ENCODE measurements around the gene PTGIS. TPM values are rescaled to one million over a fixed set of nuclear protein-coding genes. Genes with fewer than 3 reads are reported as not detected.
A peak's percentile ranks its signal among the peaks of the same experiment; 100 is the strongest.

Gene PTGIS
- total and polyA plus RNA-seq, 2 donors = 0.76 to 3.3 TPM

- 76% methylated on average over 3 of the region's 3 CpGs for WGBS
Measured at GRCh38 chr20:49515586-49515985, 52.4 kb downstream of the PTGIS start.

DNA sequence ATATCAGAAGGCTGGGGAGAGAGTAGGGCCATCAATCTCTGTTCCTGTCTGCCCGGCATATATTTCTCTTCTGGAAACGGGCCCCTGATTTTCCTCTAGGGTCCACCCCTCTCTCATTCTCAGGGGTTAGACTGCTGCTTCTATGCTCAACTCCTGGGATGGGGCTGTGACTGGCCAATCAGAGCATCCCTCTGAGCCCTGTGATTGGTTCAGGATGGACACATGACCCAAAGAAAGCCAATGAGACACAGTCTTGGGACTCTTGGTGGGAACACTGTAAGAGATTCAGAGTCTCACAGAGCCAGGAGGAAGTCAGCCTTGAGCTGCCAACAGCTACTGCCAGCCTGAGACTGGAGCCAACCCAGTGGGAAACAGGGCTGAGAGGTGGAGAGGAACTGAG, 54.4 kb downstream of the PTGIS start:
- DNase-seq (ENCODE audit: low read depth in 6 of 9, low spot score in 9 of 9) = no peak
- Histone ChIP-seq H3K4me3 (ENCODE audit: low read length in 2 of 2) (no peak overlapping the region), H3K4me1 (ENCODE audit: control insufficient read depth in 2 of 2, insufficient read depth in 2 of 2, low read length in 2 of 2) (no peaks in the 10 kb centered on the region), H3K36me3 (ENCODE audit: control insufficient read depth in 2 of 2, insufficient read depth in 2 of 2, low read length in 1 of 2) (no peaks in the 10 kb centered on the region), H3K27me3 (ENCODE audit: control insufficient read depth in 2 of 2, insufficient read depth in 1 of 2, low read length in 1 of 2) (peaks cover 0 to 2% of the 10 kb centered on the region in 2 donors), H3K9me3 (ENCODE audit: control insufficient read depth in 2 of 2, insufficient read depth in 1 of 2, low read length in 1 of 2) (no peaks in the 10 kb centered on the region), H3K27ac (ENCODE audit: low read depth in 1 of 2, low read length in 1 of 2) (no peak overlapping the region)
- WGBS = 97% methylated on average over 2 of the region's 2 CpGs

More at GRCh38 chr20:49515586-49515985, 52.4 kb downstream of the PTGIS start:
- no peak for DNase-seq (ENCODE audit: low read depth in 6 of 9, low spot score in 9 of 9)
- H3K9me3 ChIP-seq (ENCODE audit: control insufficient read depth in 2 of 2, insufficient read depth in 1 of 2, low read length in 1 of 2) = no peaks in the 10 kb centered on the region
- peaks cover 0 to 2% of the 10 kb centered on the region in 2 donors for H3K27me3 ChIP-seq (ENCODE audit: control insufficient read depth in 2 of 2, insufficient read depth in 1 of 2, low read length in 1 of 2)
- no peaks in the 10 kb centered on the region for H3K4me1 ChIP-seq (ENCODE audit: control insufficient read depth in 2 of 2, insufficient read depth in 2 of 2, low read length in 2 of 2)
- no peak overlapping the region for H3K27ac ChIP-seq (ENCODE audit: low read depth in 1 of 2, low read length in 1 of 2)
- no peaks in the 10 kb centered on the region for H3K36me3 ChIP-seq (ENCODE audit: control insufficient read depth in 2 of 2, insufficient read depth in 2 of 2, low read length in 1 of 2)
- no peak overlapping the region for H3K4me3 ChIP-seq (ENCODE audit: low read length in 2 of 2)

DNA sequence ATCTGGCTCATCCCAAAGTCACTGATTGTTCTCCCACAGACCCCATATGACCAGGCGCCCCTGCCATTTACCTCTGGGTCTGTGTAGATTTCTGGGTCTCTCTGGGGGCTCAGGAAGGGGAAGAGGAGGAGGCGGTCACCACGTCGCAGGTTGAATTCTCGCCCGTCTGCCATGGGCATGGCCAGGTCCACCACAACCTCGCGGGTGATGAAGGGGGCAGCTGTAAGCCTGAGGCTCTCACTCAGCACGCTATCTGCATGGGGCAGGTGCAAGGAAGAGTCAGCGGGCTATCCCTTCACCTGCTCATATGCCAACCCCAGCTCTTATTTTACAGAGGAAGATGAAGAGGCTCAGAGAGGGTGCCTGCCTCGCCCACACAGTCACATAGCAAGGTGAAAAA, 54.9 kb downstream of the PTGIS start:
- no peaks in the 10 kb centered on the region for H3K36me3 ChIP-seq (ENCODE audit: control insufficient read depth in 2 of 2, insufficient read depth in 2 of 2, low read length in 1 of 2)
- H3K27ac ChIP-seq (ENCODE audit: low read depth in 1 of 2, low read length in 1 of 2) = no peak overlapping the region
- no peak for DNase-seq (ENCODE audit: low read depth in 6 of 9, low spot score in 9 of 9)
- no peak overlapping the region for H3K4me3 ChIP-seq (ENCODE audit: low read length in 2 of 2)
- 94% methylated on average over 11 of the region's 11 CpGs for WGBS
- peaks cover 0 to 2% of the 10 kb centered on the region in 2 donors for H3K27me3 ChIP-seq (ENCODE audit: control insufficient read depth in 2 of 2, insufficient read depth in 1 of 2, low read length in 1 of 2)
- H3K4me1 ChIP-seq (ENCODE audit: control insufficient read depth in 2 of 2, insufficient read depth in 2 of 2, low read length in 2 of 2) = no peaks in the 10 kb centered on the region
- H3K9me3 ChIP-seq (ENCODE audit: control insufficient read depth in 2 of 2, insufficient read depth in 1 of 2, low read length in 1 of 2) = no peaks in the 10 kb centered on the region

GRCh38 chr20:49511788-49512525, 56.0 kb downstream of the PTGIS start:
- Histone ChIP-seq H3K4me3 (ENCODE audit: low read length in 2 of 2) (no peak overlapping the region), H3K27me3 (ENCODE audit: control insufficient read depth in 2 of 2, insufficient read depth in 1 of 2, low read length in 1 of 2) (peaks cover 0 to 2% of the 10 kb centered on the region in 2 donors), H3K27ac (ENCODE audit: low read depth in 1 of 2, low read length in 1 of 2) (no peak overlapping the region), H3K4me1 (ENCODE audit: control insufficient read depth in 2 of 2, insufficient read depth in 2 of 2, low read length in 2 of 2) (no peaks in the 10 kb centered on the region), H3K36me3 (ENCODE audit: control insufficient read depth in 2 of 2, insufficient read depth in 2 of 2, low read length in 1 of 2) (no peaks in the 10 kb centered on the region), H3K9me3 (ENCODE audit: control insufficient read depth in 2 of 2, insufficient read depth in 1 of 2, low read length in 1 of 2) (no peaks in the 10 kb centered on the region)
- DNase-seq (ENCODE audit: low read depth in 6 of 9, low spot score in 9 of 9) = no peak
- 98% methylated on average over 2 of the region's 2 CpGs for WGBS

DNA sequence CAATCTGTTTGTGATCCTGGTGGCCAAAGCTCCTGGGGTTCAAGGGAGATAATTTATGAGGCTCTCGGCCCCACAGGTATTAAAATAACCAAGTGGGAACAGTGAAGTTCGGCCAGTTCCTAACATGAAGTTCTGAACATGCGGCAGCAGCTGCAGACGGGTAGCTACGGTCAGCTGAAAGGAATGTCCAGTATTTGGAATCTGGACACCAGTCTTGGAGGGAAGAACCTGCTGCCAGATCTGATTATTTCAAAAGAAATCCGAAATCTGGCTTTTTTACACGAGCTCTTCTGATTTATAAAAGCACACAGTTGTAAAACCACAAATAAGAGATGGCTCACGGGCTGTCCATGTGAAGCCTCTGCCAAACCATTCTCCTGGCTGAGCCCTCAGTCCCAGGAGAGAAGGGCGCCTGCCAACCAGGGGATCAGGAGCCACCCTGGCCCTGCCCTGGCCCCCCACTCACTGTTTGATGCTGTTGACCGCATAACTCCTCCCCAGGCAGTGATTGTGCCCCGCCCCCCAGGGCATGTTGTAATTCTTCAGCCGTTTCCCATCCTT, 57.3 kb downstream of the PTGIS start:
- DNase-seq (ENCODE audit: low read depth in 6 of 9, low spot score in 9 of 9) = no peak
- H3K27me3 ChIP-seq (ENCODE audit: control insufficient read depth in 2 of 2, insufficient read depth in 1 of 2, low read length in 1 of 2) = peaks cover 0 to 5% of the 10 kb centered on the region in 2 donors

DNA sequence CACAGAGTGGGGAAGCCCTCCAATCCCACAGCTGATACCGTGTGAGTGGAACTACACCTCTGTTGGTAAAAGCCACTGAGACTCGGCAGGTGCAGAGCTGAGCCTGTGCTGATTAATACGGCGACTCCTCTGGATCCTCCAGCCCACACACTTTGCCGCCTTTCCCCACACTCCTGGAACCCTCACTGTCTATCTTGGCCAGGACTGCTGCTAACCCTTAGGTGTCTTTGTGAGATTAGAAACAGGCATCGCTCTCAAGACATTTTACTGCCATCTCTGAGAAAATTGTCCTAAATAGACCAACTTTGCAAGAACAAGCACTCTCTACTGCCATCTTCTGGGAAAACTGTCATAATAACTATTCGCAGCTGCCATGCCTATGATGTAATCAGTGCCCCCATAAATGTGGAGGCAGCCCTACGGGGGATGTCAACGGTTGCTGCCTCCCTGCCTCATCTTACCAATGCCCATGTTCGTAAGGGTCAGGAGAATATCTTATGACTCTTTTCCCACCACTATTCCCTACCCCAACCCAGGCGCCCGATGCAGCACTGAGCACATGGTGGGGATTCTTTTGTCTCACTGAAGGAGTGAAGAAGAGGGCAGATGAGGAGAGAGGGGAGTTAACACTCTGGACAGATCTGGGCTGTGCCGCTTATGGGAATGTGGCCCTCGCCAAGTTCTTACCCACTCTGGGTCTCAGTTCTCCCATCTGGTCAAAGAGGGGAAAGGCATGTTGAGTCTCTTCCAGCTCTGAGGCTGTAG, 59.3 kb downstream of the PTGIS start:
- no peaks in the 10 kb centered on the region for H3K4me1 ChIP-seq (ENCODE audit: control insufficient read depth in 2 of 2, insufficient read depth in 2 of 2, low read length in 2 of 2)
- peaks cover 0 to 10% of the 10 kb centered on the region in 2 donors for H3K27me3 ChIP-seq (ENCODE audit: control insufficient read depth in 2 of 2, insufficient read depth in 1 of 2, low read length in 1 of 2)
- 64% methylated on average over 14 of the region's 14 CpGs for WGBS
- H3K36me3 ChIP-seq (ENCODE audit: control insufficient read depth in 2 of 2, insufficient read depth in 2 of 2, low read length in 1 of 2) = no peaks in the 10 kb centered on the region
- peak in 7 of 9 donors; percentile 6 to 51 (median 15) for DNase-seq (ENCODE audit: low read depth in 6 of 9, low spot score in 9 of 9)
- H3K9me3 ChIP-seq (ENCODE audit: control insufficient read depth in 2 of 2, insufficient read depth in 1 of 2, low read length in 1 of 2) = no peaks in the 10 kb centered on the region
- no peak overlapping the region for H3K27ac ChIP-seq (ENCODE audit: low read depth in 1 of 2, low read length in 1 of 2)
- no peak overlapping the region for H3K4me3 ChIP-seq (ENCODE audit: low read length in 2 of 2)

More for the DNA sequence above, 57.3 kb downstream of the PTGIS start:
- Histone ChIP-seq H3K9me3 (ENCODE audit: control insufficient read depth in 2 of 2, insufficient read depth in 1 of 2, low read length in 1 of 2) (no peaks in the 10 kb centered on the region), H3K4me1 (ENCODE audit: control insufficient read depth in 2 of 2, insufficient read depth in 2 of 2, low read length in 2 of 2) (no peaks in the 10 kb centered on the region), H3K27ac (ENCODE audit: low read depth in 1 of 2, low read length in 1 of 2) (no peak overlapping the region), H3K4me3 (ENCODE audit: low read length in 2 of 2) (no peak overlapping the region), H3K36me3 (ENCODE audit: control insufficient read depth in 2 of 2, insufficient read depth in 2 of 2, low read length in 1 of 2) (no peaks in the 10 kb centered on the region)
- 80% methylated on average over 12 of the region's 12 CpGs for WGBS

- Histone ChIP-seq H3K9me3 (ENCODE audit: control insufficient read depth in 2 of 2, insufficient read depth in 1 of 2, low read length in 1 of 2) (no peaks in the 10 kb centered on the region), H3K4me1 (ENCODE audit: control insufficient read depth in 2 of 2, insufficient read depth in 2 of 2, low read length in 2 of 2) (no peaks in the 10 kb centered on the region), H3K36me3 (ENCODE audit: control insufficient read depth in 2 of 2, insufficient read depth in 2 of 2, low read length in 1 of 2) (no peaks in the 10 kb centered on the region), H3K4me3 (ENCODE audit: low read length in 2 of 2) (no peak overlapping the region), H3K27ac (ENCODE audit: low read depth in 1 of 2, low read length in 1 of 2) (no peak overlapping the region), H3K27me3 (ENCODE audit: control insufficient read depth in 2 of 2, insufficient read depth in 1 of 2, low read length in 1 of 2) (peaks cover 0 to 12% of the 10 kb centered on the region in 2 donors)
- no peak for DNase-seq (ENCODE audit: low read depth in 6 of 9, low spot score in 9 of 9)
- WGBS = 89% methylated on average over 21 of the region's 21 CpGs
Measured at GRCh38 chr20:49507741-49508434, 60.0 kb downstream of the PTGIS start.

GRCh38 chr20:49505518-49505917, 62.4 kb downstream of the PTGIS start:
- no peaks in the 10 kb centered on the region for H3K36me3 ChIP-seq (ENCODE audit: control insufficient read depth in 2 of 2, insufficient read depth in 2 of 2, low read length in 1 of 2)
- H3K27me3 ChIP-seq (ENCODE audit: control insufficient read depth in 2 of 2, insufficient read depth in 1 of 2, low read length in 1 of 2) = peaks cover 0 to 10% of the 10 kb centered on the region in 2 donors
- no peak overlapping the region for H3K4me3 ChIP-seq (ENCODE audit: low read length in 2 of 2)
- no peak for DNase-seq (ENCODE audit: low read depth in 6 of 9, low spot score in 9 of 9)
- H3K9me3 ChIP-seq (ENCODE audit: control insufficient read depth in 2 of 2, insufficient read depth in 1 of 2, low read length in 1 of 2) = no peaks in the 10 kb centered on the region
- no peaks in the 10 kb centered on the region for H3K4me1 ChIP-seq (ENCODE audit: control insufficient read depth in 2 of 2, insufficient read depth in 2 of 2, low read length in 2 of 2)
- no peak overlapping the region for H3K27ac ChIP-seq (ENCODE audit: low read depth in 1 of 2, low read length in 1 of 2)
- 4% methylated on average over 9 of the region's 9 CpGs for WGBS
